Skeletal muscle cell (primary cell): ENCODE measurements around the gene CTXND2.

Source experiments
- DNase-seq: peaks from one replicate; pipeline ENCODE4 v3.0.0-alpha.2; 2010; ENCODE audit warnings: low read depth
- H3K4me3 ChIP-seq: 2 replicates; pipeline ENCODE4 v1.5.1; 2011; ENCODE audit warnings: low read depth, mild to moderate bottlenecking, control low read depth, low read length, moderate library complexity

CTXND2 gene

GRCh38 chr1:150944856-150945255 lies 57.9 kb downstream of the CTXND2 start:
- no peak overlapping the region for H3K4me3 ChIP-seq
- no peak for DNase-seq

- no peak overlapping the region for H3K4me3 ChIP-seq
- no peak for DNase-seq
Measured at GRCh38 chr1:150954708-150955107, 67.8 kb downstream of the CTXND2 start.

- H3K4me3 ChIP-seq = no peak overlapping the region
- DNase-seq = no peak
Measured at GRCh38 chr1:150955280-150955679, 68.3 kb downstream of the CTXND2 start.

- no peak for DNase-seq
Measured at GRCh38 chr1:150957666-150958065, 70.7 kb downstream of the CTXND2 start.

GRCh38 chr1:150960646-150961045 lies 73.7 kb downstream of the CTXND2 start:
- DNase-seq = no peak
- H3K4me3 ChIP-seq = no peak overlapping the region

More at GRCh38 chr1:150957666-150958065, 70.7 kb downstream of the CTXND2 start:
- no peak overlapping the region for H3K4me3 ChIP-seq

GRCh38 chr1:150961756-150962155 lies 74.8 kb downstream of the CTXND2 start:
- DNase-seq = no peak
- no peak overlapping the region for H3K4me3 ChIP-seq
